Endothelial cell of umbilical vein (primary cell): ENCODE measurements around the gene UBR4. TPM values are rescaled to one million over a fixed set of nuclear protein-coding genes. Genes with fewer than 3 reads are reported as not detected.

Experiments used
- BruUV-seq: library from RNA; stranded (reverse); fragments of 400-500 nt; replicated peaks from 2 replicates; lab custom pipeline; 2021; lab: Mats Ljungman, UMichigan
- CTCF ChIA-PET: fragments of 300-600, 350-600 bp; sonication (Branson Sonifier 250); formaldehyde crosslinking; loops from one replicate; lab custom pipeline; 2021; ENCODE audit warnings: antibody characterized with exemption, inconsistent platforms; lab: Charles Lee
- POLR2A ChIA-PET: fragments of 300-600, 350-600 bp; sonication (Branson Sonifier 250); formaldehyde crosslinking; loops from one replicate; lab custom pipeline; 2021; ENCODE audit warnings: antibody characterized with exemption, inconsistent platforms; lab: Charles Lee
- DNase-seq: peaks from one replicate; pipeline ENCODE4 v3.0.0-alpha.2; 2011; ENCODE audit warnings: low read depth, low spot score
- FAIRE-seq: peaks from 2 replicates; lab custom pipeline; 2011; peaks lifted over from hg19 to GRCh38; lab: Jason Lieb, UNC
- H2AFZ ChIP-seq: 2 replicates; pipeline ENCODE4 v1.6.0; 2012; ENCODE audit warnings: low read depth, low read length, control low read depth, inconsistent platforms
- H3K27ac ChIP-seq: 2 replicates; pipeline ENCODE4 v1.5.1; 2011; ENCODE audit warnings: low read depth, mild to moderate bottlenecking, control low read depth, low read length, moderate library complexity; ENCODE audit not compliant: insufficient read depth
- H3K27me3 ChIP-seq, 2 experiments: 2 replicates each; pipeline versions ENCODE4 v1.6.0 to v1.6.1; 2011; ENCODE audit warnings: low read length in 2 of 2, mixed read lengths in 1 of 2; ENCODE audit not compliant: control insufficient read depth in 2 of 2, insufficient read depth in 2 of 2
- H3K36me3 ChIP-seq, 2 experiments: 2 replicates in 1 of 2; 3 replicates in 1 of 2; pipeline ENCODE4 v1.5.1; 2011; ENCODE audit warnings: low read length in 2 of 2, mild to moderate bottlenecking in 1 of 2, moderate library complexity in 1 of 2; ENCODE audit not compliant: control insufficient read depth in 2 of 2, insufficient read depth in 2 of 2; ENCODE audit errors: extremely low read depth in 1 of 2
- H3K4me1 ChIP-seq: 3 replicates; pipeline ENCODE4 v1.5.1; 2011; ENCODE audit warnings: mild to moderate bottlenecking, low read length; ENCODE audit not compliant: control insufficient read depth, insufficient read depth; ENCODE audit errors: extremely low read depth
- H3K4me2 ChIP-seq: 2 replicates; pipeline ENCODE4 v1.6.1; 2011; ENCODE audit warnings: low read length, control low read depth, mixed read lengths; ENCODE audit not compliant: insufficient read depth
- H3K4me3 ChIP-seq, 3 experiments: fragments of 200-600 bp in 1 of 3; sonication (generic), shearing (Covaris generic) in 1 of 3; replicated peaks in 1 of 3; 2 replicates each; pipeline ENCODE4 v1.5.1; 2011 to 2016; ENCODE audit warnings: control low read depth in 3 of 3, low read length in 3 of 3, mild to moderate bottlenecking in 2 of 3, inconsistent platforms in 1 of 3, low read depth in 1 of 3, moderate library complexity in 1 of 3; ENCODE audit not compliant: insufficient read depth in 1 of 3
- H3K79me2 ChIP-seq: 2 replicates; pipeline ENCODE4 v1.6.0; 2012; ENCODE audit warnings: low read length, inconsistent platforms; ENCODE audit not compliant: control insufficient read depth, insufficient read depth
- H3K9ac ChIP-seq: replicated peaks from 2 replicates; pipeline ENCODE3; 2011; ENCODE audit warnings: low read length, control low read depth; ENCODE audit not compliant: insufficient read depth; ENCODE audit errors: extremely low read depth
- H3K9me1 ChIP-seq: replicated peaks from 3 replicates; pipeline ENCODE4 v1.6.0; 2011; ENCODE audit warnings: mild to moderate bottlenecking, low read length; ENCODE audit not compliant: control insufficient read depth, insufficient read depth; ENCODE audit errors: extremely low read depth
- H3K9me3 ChIP-seq: replicated peaks from 2 replicates; pipeline ENCODE4 v1.5.1; 2012; ENCODE audit warnings: low read length, inconsistent platforms; ENCODE audit not compliant: control insufficient read depth, insufficient read depth
- H4K20me1 ChIP-seq: replicated peaks from 2 replicates; pipeline ENCODE3; 2011; ENCODE audit warnings: mild to moderate bottlenecking, low read length; ENCODE audit not compliant: control insufficient read depth, insufficient read depth; ENCODE audit errors: extremely low read depth
- EZH2 ChIP-seq: IDR thresholded peaks from 2 replicates; pipeline ENCODE4 v1.6.1; 2012; ENCODE audit warnings: borderline replicate concordance, low read depth, mild to moderate bottlenecking, moderate library complexity, low read length, inconsistent platforms; ENCODE audit not compliant: severe bottlenecking
- FOS ChIP-seq: IDR thresholded peaks from 2 replicates; pipeline ENCODE4 v1.6.1; 2011; ENCODE audit warnings: mild to moderate bottlenecking, low read length, moderate library complexity, borderline replicate concordance; ENCODE audit not compliant: insufficient read depth
- GATA2 ChIP-seq: IDR thresholded peaks from 2 replicates; pipeline ENCODE4 v1.7.0; 2011; ENCODE audit warnings: low read depth, mild to moderate bottlenecking, moderate library complexity, mixed read lengths, low read length; ENCODE audit not compliant: insufficient read length, insufficient read depth
- JUN ChIP-seq: IDR thresholded peaks from 2 replicates; pipeline ENCODE4 v1.6.1; 2011; ENCODE audit warnings: borderline replicate concordance, low read depth; ENCODE audit not compliant: insufficient read length, insufficient read depth
- MYC ChIP-seq: IDR thresholded peaks from one replicate; pipeline ENCODE4 v1.6.1; 2011; ENCODE audit warnings: mild to moderate bottlenecking, low read depth, low read length
- POLR2A ChIP-seq: IDR thresholded peaks from 2 replicates; pipeline ENCODE4 v1.6.1; 2012; ENCODE audit warnings: low read depth, mild to moderate bottlenecking, control low read depth, low read length
- POLR2AphosphoS5 ChIP-seq: IDR thresholded peaks from 2 replicates; pipeline ENCODE4 v1.6.1; 2012; ENCODE audit warnings: low read depth, mild to moderate bottlenecking, control low read depth, low read length, moderate library complexity; ENCODE audit not compliant: insufficient read depth
- dilution Hi-C: fragments of 300-500 bp; cut with MboI; formaldehyde crosslinking; loops from one replicate; pipeline ENCODE4 v1.15.0; 2019; ENCODE audit warnings: low sequenced_read_pairs; ENCODE audit not compliant: extremely low pct_ligation_motif_present
- intact Hi-C: fragments of 100-400 bp; cut with micrococcal nuclease; formaldehyde crosslinking; loops from one replicate; pipeline ENCODE4 v1.10.0; 2022
- polyA plus RNA-seq, 4 experiments: library from polyadenylated mRNA; depleted of rRNA in 3 of 4; stranded (reverse) in 3 of 4; unstranded in 1 of 4; fragments of >200 nt; gene quantifications; 2 replicates each; pipeline versions ENCODE4 v1.2.1 to v1.2.3, GENCODE V29; 2011 to 2012; ENCODE audit warnings: missing spikeins in 1 of 4
- total RNA-seq: library from RNA; stranded (reverse); gene quantifications from 2 replicates; pipeline ENCODE4 v1.2.3, GENCODE V29; 2021
- TF ChIP-seq, protein P1 (sequence below), 2 donors: IDR thresholded peaks; 1 replicate in 1 of 2; 2 replicates in 1 of 2; pipeline ENCODE4 v1.5.1; 2011; ENCODE audit warnings: low read length in 2 of 2, mild to moderate bottlenecking in 2 of 2, moderate library complexity in 2 of 2, control low read depth in 1 of 2, inconsistent platforms in 1 of 2, low read depth in 1 of 2; ENCODE audit not compliant: insufficient read depth in 1 of 2; ENCODE audit errors: extremely low read depth in 1 of 2
- TF ChIP-seq, protein P2 (sequence below): IDR thresholded peaks from 2 replicates; pipeline ENCODE4 v1.6.1; 2011; ENCODE audit not compliant: insufficient read depth, insufficient read length

The UBR4 gene
- total and polyA plus RNA-seq, 2 donors (not counting 3 experiments of a cell fraction or from before 2014, with no cell fraction given), result 125 to 150 TPM

DNA sequence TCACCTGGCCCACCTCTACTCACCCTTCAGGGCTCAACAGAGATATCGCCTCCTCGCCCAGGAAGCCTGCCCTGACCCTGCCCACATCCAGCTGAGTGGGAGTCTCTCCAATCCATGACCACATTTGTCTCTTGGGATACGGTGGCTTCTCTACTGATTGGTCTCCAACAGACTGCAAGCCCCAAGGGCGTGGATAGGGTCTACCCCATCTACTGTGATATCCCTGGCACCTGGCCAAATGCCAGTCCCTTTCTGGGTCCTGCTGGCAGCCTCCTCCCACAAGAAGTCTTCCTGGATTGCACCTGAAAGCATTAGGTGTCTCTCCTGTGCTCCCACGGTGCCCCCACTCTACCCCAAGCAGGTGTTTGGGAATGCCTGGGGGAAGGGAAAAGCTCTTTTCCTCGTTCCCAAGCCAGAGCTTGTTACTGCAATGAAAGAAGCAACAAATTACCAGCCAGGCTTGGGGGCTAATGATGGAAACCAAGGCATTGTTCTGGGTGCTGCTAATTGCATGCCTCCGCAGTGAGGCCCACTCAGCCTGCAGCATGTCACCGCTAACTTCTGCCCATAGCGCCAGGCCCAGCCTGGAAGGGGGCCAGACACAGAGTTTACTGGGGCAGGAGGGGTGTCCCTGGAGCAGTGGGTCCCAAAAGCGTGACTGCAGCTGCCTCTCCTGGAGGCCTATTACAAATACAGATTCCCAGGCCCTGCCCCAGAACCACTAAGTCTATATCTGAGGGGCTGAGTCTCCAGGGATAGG is 162.9 kb downstream of the UBR4 start:
- no peak overlapping the region for H3K4me2 ChIP-seq
- peaks cover 0 to 6% of the 10 kb centered on the region in 2 experiments for H3K27me3 ChIP-seq
- intact Hi-C loops (no loop called here), dilution Hi-C loops (no loop called here)
- no peak overlapping the region for H2AFZ ChIP-seq
- DNase-seq (no peak), FAIRE-seq (no peak)
- ChIA-PET CTCF (interaction anchor here (1.2 to 3.9 kb wide), 2 partner anchors 134 to 163 kb away, joined by 4 to 13 read pairs; no protein-coding TSS in a partner anchor), POLR2A (no interaction called here)
- H3K4me3 ChIP-seq, result no peak overlapping the region
- H3K79me2 ChIP-seq, result no peaks in the 10 kb centered on the region
- H3K4me1 ChIP-seq, result no peaks in the 10 kb centered on the region
- no peak overlapping the region for H3K27ac ChIP-seq
- no peaks in the 10 kb centered on the region for H4K20me1 ChIP-seq
- no peaks in the 10 kb centered on the region for H3K36me3 ChIP-seq
- no peak overlapping the region for H3K9ac ChIP-seq
- TF ChIP-seq POLR2A (no peak), JUN (no peak), FOS (no peak), EZH2 (no peak), POLR2AphosphoS5 (no peak), GATA2 (no peak), MYC (no peak)
- TF ChIP-seq, protein P1, sequence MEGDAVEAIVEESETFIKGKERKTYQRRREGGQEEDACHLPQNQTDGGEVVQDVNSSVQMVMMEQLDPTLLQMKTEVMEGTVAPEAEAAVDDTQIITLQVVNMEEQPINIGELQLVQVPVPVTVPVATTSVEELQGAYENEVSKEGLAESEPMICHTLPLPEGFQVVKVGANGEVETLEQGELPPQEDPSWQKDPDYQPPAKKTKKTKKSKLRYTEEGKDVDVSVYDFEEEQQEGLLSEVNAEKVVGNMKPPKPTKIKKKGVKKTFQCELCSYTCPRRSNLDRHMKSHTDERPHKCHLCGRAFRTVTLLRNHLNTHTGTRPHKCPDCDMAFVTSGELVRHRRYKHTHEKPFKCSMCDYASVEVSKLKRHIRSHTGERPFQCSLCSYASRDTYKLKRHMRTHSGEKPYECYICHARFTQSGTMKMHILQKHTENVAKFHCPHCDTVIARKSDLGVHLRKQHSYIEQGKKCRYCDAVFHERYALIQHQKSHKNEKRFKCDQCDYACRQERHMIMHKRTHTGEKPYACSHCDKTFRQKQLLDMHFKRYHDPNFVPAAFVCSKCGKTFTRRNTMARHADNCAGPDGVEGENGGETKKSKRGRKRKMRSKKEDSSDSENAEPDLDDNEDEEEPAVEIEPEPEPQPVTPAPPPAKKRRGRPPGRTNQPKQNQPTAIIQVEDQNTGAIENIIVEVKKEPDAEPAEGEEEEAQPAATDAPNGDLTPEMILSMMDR (IDR thresholded peaks at IDR 0.05; ENCODE audit: extremely low read depth in 1 of 2, insufficient read depth in 1 of 2, low read depth in 1 of 2, low read length in 2 of 2), result no peak
- TF ChIP-seq, protein P2, sequence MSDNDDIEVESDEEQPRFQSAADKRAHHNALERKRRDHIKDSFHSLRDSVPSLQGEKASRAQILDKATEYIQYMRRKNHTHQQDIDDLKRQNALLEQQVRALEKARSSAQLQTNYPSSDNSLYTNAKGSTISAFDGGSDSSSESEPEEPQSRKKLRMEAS, result no peak
- H3K9me1 ChIP-seq, result no peaks in the 10 kb centered on the region
- H3K9me3 ChIP-seq, result no peaks in the 10 kb centered on the region
- BruUV-seq, result no TSS peak
